IMR-90 (cell line): ENCODE data around the gene NDUFB2. TPM values are rescaled to one million over a fixed set of nuclear protein-coding genes. Genes with fewer than 3 reads are reported as not detected.

ENCODE experiments used
- ATAC-seq: fragments of 200-7000 bp; cut with Tn5 transposase; 2 replicates; pipeline ENCODE4 v1.9.1; 2020; ENCODE audit warnings: low read depth, mild to moderate bottlenecking, moderate library complexity
- BruUV-seq: library from RNA; stranded (reverse); fragments of 400-500 nt; replicated peaks from 2 replicates; lab custom pipeline; 2021; lab: Mats Ljungman, UMichigan
- CTCF ChIA-PET: fragments of 300-600 bp; formaldehyde crosslinking; extraction: SDS; loops from one replicate; lab custom pipeline; 2021; ENCODE audit warnings: antibody characterized with exemption; lab: Yijun Ruan, JAX
- POLR2A ChIA-PET: fragments of 300-600 bp; sonication (Branson Sonifier 250); formaldehyde crosslinking; loops from one replicate; lab custom pipeline; 2022; ENCODE audit warnings: antibody characterized with exemption; ENCODE audit not compliant: unreplicated experiment; lab: Charles Lee
- DNase-seq: peaks from one replicate; pipeline ENCODE4 v3.0.0; 2013
- H2AFZ ChIP-seq: replicated peaks from 2 replicates; pipeline ENCODE3; 2013; ENCODE audit warnings: low read length, mild to moderate bottlenecking; ENCODE audit not compliant: poor library complexity
- H2AK5ac ChIP-seq: 2 replicates; pipeline ENCODE4 v1.6.1; 2013; ENCODE audit warnings: low read depth, low read length, inconsistent platforms
- H2AK9ac ChIP-seq: replicated peaks from 2 replicates; pipeline ENCODE3; 2013; ENCODE audit warnings: mild to moderate bottlenecking, low read depth, low read length, moderate library complexity; ENCODE audit not compliant: poor library complexity
- H2BK120ac ChIP-seq: 2 replicates; pipeline ENCODE4 v1.6.1; 2013; ENCODE audit warnings: low read depth, low read length, inconsistent platforms
- H2BK15ac ChIP-seq: 3 replicates; pipeline ENCODE4 v1.6.1; 2013; ENCODE audit warnings: low read depth, low read length, inconsistent platforms
- H2BK20ac ChIP-seq: 2 replicates; pipeline ENCODE4 v1.6.1; 2013; ENCODE audit warnings: low read depth, mild to moderate bottlenecking, inconsistent platforms, low read length, moderate library complexity
- H2BK5ac ChIP-seq: 2 replicates; pipeline ENCODE4 v1.6.1; 2013; ENCODE audit warnings: mild to moderate bottlenecking, low read depth, low read length, inconsistent platforms; ENCODE audit not compliant: poor library complexity, severe bottlenecking
- H3K14ac ChIP-seq: replicated peaks from 2 replicates; pipeline ENCODE4 v1.6.1; 2013; ENCODE audit warnings: low read depth, low read length, inconsistent platforms
- H3K18ac ChIP-seq: 2 replicates; pipeline ENCODE4 v1.6.1; 2013; ENCODE audit warnings: low read depth, low read length, control low read depth
- H3K23ac ChIP-seq: 2 replicates; pipeline ENCODE4 v1.6.1; 2013; ENCODE audit warnings: low read depth, low read length, inconsistent platforms
- H3K27ac ChIP-seq: 2 replicates; pipeline ENCODE4 v1.5.1; 2013; ENCODE audit warnings: mild to moderate bottlenecking, control low read depth, low read length; ENCODE audit not compliant: insufficient read depth
- H3K27me3 ChIP-seq: 2 replicates; pipeline ENCODE4 v1.6.1; 2013; ENCODE audit warnings: low read length; ENCODE audit not compliant: control insufficient read depth, insufficient read depth
- H3K36me3 ChIP-seq: 2 replicates; pipeline ENCODE4 v1.6.1; 2013; ENCODE audit warnings: low read length, mixed read lengths; ENCODE audit not compliant: control insufficient read depth, insufficient read depth
- H3K4ac ChIP-seq: 2 replicates; pipeline ENCODE4 v1.6.1; 2013; ENCODE audit warnings: low read depth, low read length, inconsistent platforms
- H3K4me1 ChIP-seq: 2 replicates; pipeline ENCODE4 v1.6.1; 2013; ENCODE audit warnings: low read length, mixed read lengths; ENCODE audit not compliant: control insufficient read depth, insufficient read depth
- H3K4me2 ChIP-seq: 2 replicates; pipeline ENCODE4 v1.6.1; 2013; ENCODE audit warnings: low read depth, mild to moderate bottlenecking, control low read depth, low read length, moderate library complexity
- H3K4me3 ChIP-seq: 2 replicates; pipeline ENCODE4 v1.5.1; 2013; ENCODE audit warnings: low read depth, mild to moderate bottlenecking, control low read depth, low read length, moderate library complexity; ENCODE audit not compliant: insufficient read depth
- H3K56ac ChIP-seq: 2 replicates; pipeline ENCODE4 v1.6.1; 2013; ENCODE audit warnings: low read length, inconsistent platforms; ENCODE audit not compliant: insufficient read depth; ENCODE audit errors: extremely low read depth
- H3K79me1 ChIP-seq, 2 experiments: 2 replicates each; pipeline ENCODE4 v1.6.1; 2013; ENCODE audit warnings: low read length in 2 of 2, inconsistent platforms in 1 of 2, low read depth in 1 of 2
- H3K9ac ChIP-seq: 2 replicates; pipeline ENCODE4 v1.6.1; 2013; ENCODE audit warnings: low read depth, low read length, control low read depth
- H3K9me1 ChIP-seq: 2 replicates; pipeline ENCODE4 v1.6.1; 2013; ENCODE audit warnings: low read length, inconsistent platforms; ENCODE audit not compliant: insufficient read depth
- H3K9me3 ChIP-seq: 2 replicates; pipeline ENCODE4 v1.6.1; 2013; ENCODE audit warnings: low read length; ENCODE audit not compliant: control insufficient read depth, insufficient read depth
- H4K20me1 ChIP-seq: 2 replicates; pipeline ENCODE4 v1.6.1; 2013; ENCODE audit warnings: low read length, inconsistent platforms; ENCODE audit not compliant: insufficient read depth
- H4K5ac ChIP-seq: 2 replicates; pipeline ENCODE4 v1.6.1; 2013; ENCODE audit warnings: mild to moderate bottlenecking, low read depth, low read length, control low read depth
- H4K8ac ChIP-seq, 2 experiments: 2 replicates each; pipeline ENCODE4 v1.6.1; 2013; ENCODE audit warnings: low read depth in 2 of 2, low read length in 2 of 2, control low read depth in 1 of 2, inconsistent platforms in 1 of 2
- H4K91ac ChIP-seq: 2 replicates; pipeline ENCODE4 v1.6.1; 2013; ENCODE audit warnings: low read depth, low read length, inconsistent platforms; ENCODE audit not compliant: insufficient read depth
- CEBPB ChIP-seq: IDR thresholded peaks from 2 replicates; pipeline ENCODE4 v1.6.1; 2012; ENCODE audit warnings: low read depth, low read length, improper control_type of control experiment
- WGBS, 2 experiments: methylation state at CpG; one replicate each; pipeline versions ENCODE4 v1.1.5 to v1.1.7; 2013; ENCODE audit warnings: missing lambda C conversion rate in 2 of 2; ENCODE audit not compliant: insufficient read length in 1 of 2; ENCODE audit errors: extremely low coverage in 2 of 2; 5-methylcytosine and 5-hydroxymethylcytosine counted together
- dilution Hi-C: fragments of 300-500 bp; cut with HindIII; formaldehyde crosslinking; loops from one replicate; pipeline ENCODE4 v1.14.3; 2018; ENCODE audit warnings: low sequenced_read_pairs; ENCODE audit not compliant: unreplicated experiment
- in situ Hi-C: fragments of 300-500 bp; cut with MboI; formaldehyde crosslinking; loops from 3 replicates; pipeline ENCODE4 v1.14.3; 2019; ENCODE audit warnings: low sequenced_read_pairs, inconsistent platforms, mixed read lengths
- intact Hi-C: fragments of 100-400 bp; cut with micrococcal nuclease; formaldehyde crosslinking; loops from 2 replicates; pipeline ENCODE4 v1.10.0; 2022
- polyA plus RNA-seq, 3 experiments: library from polyadenylated mRNA; depleted of rRNA; stranded (reverse); fragments of >200 nt; gene quantifications; 2 replicates each; pipeline ENCODE4 v1.2.3, GENCODE V29; 2012; ENCODE audit warnings: low replicate concordance in 1 of 3
- total RNA-seq: library from RNA; depleted of rRNA; stranded (reverse); fragments of >200 nt; gene quantifications from 2 replicates; pipeline ENCODE4 v1.2.3, GENCODE V29; 2012
- TF ChIP-seq, protein P1 (sequence below): conservative IDR thresholded peaks from 2 replicates; pipeline ENCODE4 v1.5.1; 2012; ENCODE audit warnings: mild to moderate bottlenecking, low read depth, low read length, improper control_type of control experiment

Gene NDUFB2
- total and polyA plus RNA-seq, 2 of the 4 experiments (the other 2 are of a cell fraction) = 81.7 to 143 TPM

DNA sequence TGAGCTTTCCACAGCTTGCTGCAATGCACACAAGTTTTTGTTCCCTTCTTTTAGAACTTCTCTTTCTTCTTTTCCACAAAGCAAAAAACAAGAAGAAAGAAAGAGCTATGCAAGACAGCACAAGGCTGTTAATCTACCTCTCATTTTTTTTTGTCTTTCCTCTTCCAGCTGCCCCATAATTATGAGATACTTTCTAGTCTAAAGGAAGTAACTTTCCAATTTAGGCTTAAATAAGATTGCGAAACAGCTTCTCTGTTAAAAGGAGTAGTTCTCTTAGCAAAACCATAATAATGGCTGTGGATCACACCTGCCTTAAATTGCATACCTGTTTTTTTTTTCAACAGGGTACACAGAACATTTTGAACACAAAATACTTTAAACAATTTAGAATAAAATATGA is 56.0 kb downstream of the NDUFB2 start:
- H2AK5ac ChIP-seq = no peak overlapping the region
- no peak overlapping the region for H2BK120ac ChIP-seq
- H2AK9ac ChIP-seq = no peak overlapping the region
- 0 out of 2 replicates have a peak, but pooled peaks cover 2% of the 10 kb centered on the region for H3K9me1 ChIP-seq
- no peak for ATAC-seq
- H3K4me2 ChIP-seq = no peak overlapping the region
- no peak overlapping the region for H4K5ac ChIP-seq
- no CpG with 5 or more reads among the region's 1 CpG for WGBS, 2 experiments
- H3K18ac ChIP-seq = no peak overlapping the region
- no peak overlapping the region for H3K14ac ChIP-seq
- no peak for DNase-seq
- H2BK5ac ChIP-seq = no peak overlapping the region
- no peak overlapping the region for H3K9ac ChIP-seq
- peaks cover 4% of the 10 kb centered on the region; the same call in 1 of the 2 replicates for H3K36me3 ChIP-seq
- no TSS peak for BruUV-seq
- ChIA-PET POLR2A (no interaction called here), CTCF (interaction anchor here (0.7 kb wide), 2 partner anchors 46 to 1687 kb away, joined by 3 to 6 read pairs; no protein-coding TSS in a partner anchor)
- no peak overlapping the region for H2BK20ac ChIP-seq
- no peaks in the 10 kb centered on the region for H3K4me1 ChIP-seq
- H4K91ac ChIP-seq = no peak overlapping the region
- intact Hi-C loops (no loop called here), dilution Hi-C loops (no loop called here), in situ Hi-C loops (no loop called here)
- no peak overlapping the region for H3K4ac ChIP-seq
- no peak overlapping the region for H4K8ac ChIP-seq
- no peaks in the 10 kb centered on the region for H3K9me3 ChIP-seq
- H3K23ac ChIP-seq = no peak overlapping the region
- no peak overlapping the region for H3K4me3 ChIP-seq
- H2BK15ac ChIP-seq = no peak overlapping the region
- no peaks in the 10 kb centered on the region for H4K20me1 ChIP-seq
- no peak overlapping the region for H3K56ac ChIP-seq
- no peak overlapping the region for H3K27ac ChIP-seq
- TF ChIP-seq, protein P1, sequence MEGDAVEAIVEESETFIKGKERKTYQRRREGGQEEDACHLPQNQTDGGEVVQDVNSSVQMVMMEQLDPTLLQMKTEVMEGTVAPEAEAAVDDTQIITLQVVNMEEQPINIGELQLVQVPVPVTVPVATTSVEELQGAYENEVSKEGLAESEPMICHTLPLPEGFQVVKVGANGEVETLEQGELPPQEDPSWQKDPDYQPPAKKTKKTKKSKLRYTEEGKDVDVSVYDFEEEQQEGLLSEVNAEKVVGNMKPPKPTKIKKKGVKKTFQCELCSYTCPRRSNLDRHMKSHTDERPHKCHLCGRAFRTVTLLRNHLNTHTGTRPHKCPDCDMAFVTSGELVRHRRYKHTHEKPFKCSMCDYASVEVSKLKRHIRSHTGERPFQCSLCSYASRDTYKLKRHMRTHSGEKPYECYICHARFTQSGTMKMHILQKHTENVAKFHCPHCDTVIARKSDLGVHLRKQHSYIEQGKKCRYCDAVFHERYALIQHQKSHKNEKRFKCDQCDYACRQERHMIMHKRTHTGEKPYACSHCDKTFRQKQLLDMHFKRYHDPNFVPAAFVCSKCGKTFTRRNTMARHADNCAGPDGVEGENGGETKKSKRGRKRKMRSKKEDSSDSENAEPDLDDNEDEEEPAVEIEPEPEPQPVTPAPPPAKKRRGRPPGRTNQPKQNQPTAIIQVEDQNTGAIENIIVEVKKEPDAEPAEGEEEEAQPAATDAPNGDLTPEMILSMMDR = no peak
- peak; percentile 89 for TF ChIP-seq CEBPB
- H2AFZ ChIP-seq = no peak overlapping the region
- H3K79me1 ChIP-seq = no peaks in the 10 kb centered on the region; a peak in 2 of 4 replicates
- no peaks in the 10 kb centered on the region for H3K27me3 ChIP-seq
